Dermis lymphatic vessel endothelial cell (primary cell): ENCODE measurements around the gene AKR1B15. TPM values are rescaled to one million over a fixed set of nuclear protein-coding genes. Genes with fewer than 3 reads are reported as not detected.

Experiments used
- total RNA-seq: library from RNA; depleted of rRNA; stranded (reverse); fragments of >200 nt; gene quantifications from 2 replicates; pipeline ENCODE4 v1.2.1, GENCODE V29; 2014

The AKR1B15 gene
- not detected in 2 replicates for total RNA-seq

GRCh38 chr7:134548877-134549276 is at the start of gene AKR1B15:
Gene AKR1B15 (plus strand): TSS chr7:134549110. CDS start chr7:134564620, 15,510 bp downstream.

Other genes with a start within 250 kb of the AKR1B15 start
- gene SLC35B4, start 232.2 kb upstream of the AKR1B15 start, total RNA-seq: 14.7 and 16.4 TPM in 2 replicates
- gene AKR1B1, start 90.0 kb upstream of the AKR1B15 start, total RNA-seq: 20.9 and 25.7 TPM in 2 replicates
- gene AKR1B10, start 21.5 kb upstream of the AKR1B15 start, total RNA-seq: not detected in 2 replicates
- 10.2 and 13.1 TPM in 2 replicates for gene BPGM, start 97.7 kb downstream of the AKR1B15 start, total RNA-seq
- 168 and 276 TPM in 2 replicates for gene CALD1, start 230.5 kb downstream of the AKR1B15 start, total RNA-seq